A549 treated with ZK216348 at 1 μM for 4 hours (cell line): Measurements from ENCODE around the gene SNED1. TPM values are rescaled to one million over a fixed set of nuclear protein-coding genes. Genes with fewer than 3 reads are reported as not detected.

Experiments used
- total RNA-seq: library from RNA; stranded (reverse); fragments of 200-300 nt; extraction: Qiagen RNA extraction; gene quantifications from 5 replicates; pipeline ENCODE4 v1.2.3, GENCODE V29; 2022; ENCODE audit warnings: low read depth

The SNED1 gene
- 0.33 to 1.1 TPM (median 0.67 TPM) in 5 replicates for total RNA-seq

GRCh38 chr2:240997856-240998705, at the start of gene SNED1:
SNED1 (plus strand) TSS chr2:240998618; CDS start chr2:240998838, 220 bp downstream.

GRCh38 chr2:241102239-241102803, 103.9 kb downstream of the SNED1 start, which contains the start of gene MTERF4:
MTERF4 (minus strand) TSS chr2:241102287; CDS start chr2:241102273, 14 bp downstream.

Other genes starting within 250 kb of the SNED1 start
- 0.57 to 0.95 TPM (median 0.69 TPM) in 5 replicates for gene KIF1A, start 178.4 kb upstream of the SNED1 start, total RNA-seq
- not detected in 5 replicates for gene AGXT, start 129.8 kb upstream of the SNED1 start, total RNA-seq
- 0.16 to 0.34 TPM (median 0.18 TPM) in 4 of 5 replicates, not detected in the other for gene MAB21L4, start 102.5 kb upstream of the SNED1 start, total RNA-seq
- not detected in 5 replicates for gene CROCC2, start 92.3 kb upstream of the SNED1 start, total RNA-seq
- gene MTERF4, start 103.7 kb downstream of the SNED1 start, total RNA-seq, result 23.5 to 30.9 TPM (median 25.3 TPM) in 5 replicates
- 6.8 to 9.2 TPM (median 8.5 TPM) in 5 replicates for gene PASK, start 150.9 kb downstream of the SNED1 start, total RNA-seq
- 57.9 to 84.0 TPM (median 61.3 TPM) in 5 replicates for gene PPP1R7, start 151.8 kb downstream of the SNED1 start, total RNA-seq
- 1.3 to 3.0 TPM (median 2.2 TPM) in 5 replicates for gene ANO7, start 190.1 kb downstream of the SNED1 start, total RNA-seq